K562 (cell line): Measurements from ENCODE around the gene WDR1. TPM values are rescaled to one million over a fixed set of nuclear protein-coding genes. Genes with fewer than 3 reads are reported as not detected.
A peak's percentile ranks its signal among the peaks of the same experiment; 100 is the strongest.

ENCODE experiments used
- ATAC-seq: fragments of 200-7000 bp; cut with Tn5 transposase; 3 replicates; pipeline ENCODE4 v1.9.1; 2020; ENCODE audit warnings: moderate library complexity
- BruUV-seq: library from RNA; stranded (reverse); fragments of 400-500 nt; replicated peaks from 2 replicates; lab custom pipeline; 2021; lab: Mats Ljungman, UMichigan
- CTCF ChIA-PET: fragments of 300-600 bp; formaldehyde crosslinking; extraction: SDS; loops from one replicate; lab custom pipeline; 2021; ENCODE audit warnings: low intra/inter-chr PET ratio; lab: Yijun Ruan, JAX
- POLR2A ChIA-PET: fragments of 300-600, 350-650 bp; sonication (Branson Sonifier 250); formaldehyde crosslinking; extraction: SDS; loops from one replicate; lab custom pipeline; 2021; ENCODE audit warnings: antibody characterized with exemption, inconsistent platforms; lab: Yijun Ruan, JAX
- DNase-seq, 4 experiments: peaks; one replicate each; pipeline versions ENCODE4 v3.0.0 to v3.0.0-alpha.2; 2011 to 2018; ENCODE audit warnings: low spot score in 3 of 4, mixed read lengths in 3 of 4; ENCODE audit errors: extremely low read depth in 1 of 4
- FAIRE-seq: peaks from 2 replicates; lab custom pipeline; 2011; peaks lifted over from hg19 to GRCh38; lab: Jason Lieb, UNC
- H2AFZ ChIP-seq: 2 replicates; pipeline ENCODE4 v1.6.0; 2011; ENCODE audit warnings: low read depth, low read length, control low read depth, inconsistent platforms
- H3K27ac ChIP-seq: fragments of 200-600 bp; 3 replicates; pipeline ENCODE4 v1.8.0; 2011; ENCODE audit warnings: low read depth, mild to moderate bottlenecking, control low read depth, inconsistent platforms, low read length, moderate library complexity, mixed read lengths; ENCODE audit errors: extremely low read depth
- H3K27me3 ChIP-seq, 2 experiments: fragments of 300-600 bp in 1 of 2; 2 replicates in 1 of 2; 3 replicates in 1 of 2; pipeline versions ENCODE4 v1.6.0 to v1.8.0; 2011; ENCODE audit warnings: inconsistent platforms in 2 of 2, low read length in 2 of 2, mild to moderate bottlenecking in 1 of 2, mixed read lengths in 1 of 2, moderate library complexity in 1 of 2; ENCODE audit not compliant: control insufficient read depth in 2 of 2, insufficient read depth in 2 of 2
- H3K36me3 ChIP-seq: fragments of 300-600 bp; 3 replicates; pipeline ENCODE4 v1.8.0; 2011; ENCODE audit warnings: mild to moderate bottlenecking, low read length, inconsistent platforms; ENCODE audit not compliant: control insufficient read depth, insufficient read depth
- H3K4me1 ChIP-seq, 2 experiments: fragments of 200-600 bp in 1 of 2; replicated peaks in 1 of 2; 2 replicates in 1 of 2; 3 replicates in 1 of 2; pipeline versions ENCODE4 v1.5.1 to v1.8.0; 2011; ENCODE audit warnings: inconsistent platforms in 2 of 2, low read length in 2 of 2, mild to moderate bottlenecking in 1 of 2, mixed read lengths in 1 of 2, moderate library complexity in 1 of 2; ENCODE audit not compliant: control insufficient read depth in 2 of 2, insufficient read depth in 2 of 2
- H3K4me2 ChIP-seq: 2 replicates; pipeline ENCODE4 v1.6.1; 2011; ENCODE audit warnings: low read length, control low read depth, inconsistent platforms, mixed read lengths; ENCODE audit not compliant: insufficient read depth
- H3K4me3 ChIP-seq: fragments of 200-600 bp; sonication (generic), shearing (Covaris generic); 2 replicates; pipeline ENCODE4 v1.5.1; 2016; ENCODE audit warnings: control low read depth, inconsistent platforms
- H3K79me2 ChIP-seq: fragments of 200-600 bp; 3 replicates; pipeline ENCODE4 v1.8.0; 2011; ENCODE audit warnings: low read length, inconsistent platforms; ENCODE audit not compliant: control insufficient read depth, insufficient read depth
- H3K9ac ChIP-seq, 2 experiments: 2 replicates each; pipeline versions ENCODE4 v1.6.0 to v1.6.1; 2011; ENCODE audit warnings: low read depth in 2 of 2, low read length in 2 of 2, control low read depth in 1 of 2, inconsistent platforms in 1 of 2, mild to moderate bottlenecking in 1 of 2, mixed read lengths in 1 of 2; ENCODE audit not compliant: insufficient read depth in 1 of 2
- H3K9me1 ChIP-seq: one replicate; pipeline ENCODE4 v1.6.0; 2011; ENCODE audit warnings: inconsistent platforms, mild to moderate bottlenecking, low read length, moderate library complexity; ENCODE audit not compliant: control insufficient read depth, insufficient read depth
- H3K9me3 ChIP-seq: replicated peaks from 2 replicates; pipeline ENCODE4 v1.5.1; 2011; ENCODE audit warnings: low read depth, low read length, inconsistent platforms; ENCODE audit not compliant: control insufficient read depth, insufficient read depth
- H4K20me1 ChIP-seq: replicated peaks from 2 replicates; pipeline ENCODE4 v1.6.1; 2011; ENCODE audit warnings: low read length, inconsistent platforms, mixed read lengths; ENCODE audit not compliant: control insufficient read depth, insufficient read depth
- ATF2 ChIP-seq: sonication (generic); formaldehyde crosslinking; IDR thresholded peaks from 2 replicates; pipeline ENCODE4 v1.8.1; 2022; ENCODE audit warnings: missing genetic modification reagents
- BCOR ChIP-seq: fragments of 450-650 bp; IDR thresholded peaks from 2 replicates; pipeline ENCODE4 v1.6.1; 2016
- CREB3 ChIP-seq: fragments of 450-650 bp; conservative IDR thresholded peaks from 2 replicates; pipeline ENCODE4 v1.6.1; 2016; ENCODE audit warnings: missing genetic modification characterization, low read depth, mild to moderate bottlenecking, missing compliant biosample characterization, moderate library complexity
- HDAC6 ChIP-seq: IDR thresholded peaks from 2 replicates; pipeline ENCODE4 v1.6.1; 2012; ENCODE audit warnings: low read depth, mild to moderate bottlenecking, control low read depth, inconsistent platforms, low read length, moderate library complexity
- KDM1A ChIP-seq, 2 experiments: fragments of 450-650 bp; IDR thresholded peaks; 2 replicates each; pipeline ENCODE4 v1.6.1; 2016; ENCODE audit warnings: mild to moderate bottlenecking in 2 of 2
- KLF10 ChIP-seq: fragments of 250-450 bp; sonication (Bioruptor Pico); IDR thresholded peaks from 2 replicates; pipeline ENCODE4 v1.6.1; 2021; ENCODE audit warnings: matching md5 sums
- MTA3 ChIP-seq: fragments of 450-650 bp; formaldehyde crosslinking; IDR thresholded peaks from 2 replicates; pipeline ENCODE4 v1.6.1; 2017; ENCODE audit warnings: mild to moderate bottlenecking, borderline replicate concordance
- NFRKB ChIP-seq: fragments of 450-650 bp; IDR thresholded peaks from 2 replicates; pipeline ENCODE4 v1.6.1; 2016; ENCODE audit warnings: low read depth
- NR2C1 ChIP-seq, 2 experiments: fragments of 450-650 bp; IDR thresholded peaks; 2 replicates each; pipeline ENCODE4 v1.6.1; 2017; ENCODE audit warnings: mild to moderate bottlenecking in 2 of 2, antibody characterized with exemption in 1 of 2, inconsistent platforms in 1 of 2, missing compliant biosample characterization in 1 of 2, missing genetic modification characterization in 1 of 2
- NR2C2 ChIP-seq, 2 experiments: fragments of 200-800 bp in 1 of 2; sonication (Bioruptor generic) in 1 of 2; sonication (generic) in 1 of 2; formaldehyde crosslinking in 1 of 2; IDR thresholded peaks; 2 replicates each; pipeline versions ENCODE4 v1.6.1 to v1.8.0; 2016 to 2022; ENCODE audit warnings: mild to moderate bottlenecking in 1 of 2, missing compliant biosample characterization in 1 of 2, missing genetic modification characterization in 1 of 2, missing genetic modification reagents in 1 of 2
- PTBP1 ChIP-seq: fragments of 200-400 bp; formaldehyde crosslinking; IDR thresholded peaks from 2 replicates; pipeline ENCODE4 v1.6.1; 2017; ENCODE audit warnings: low read depth, low read length
- RBM25 ChIP-seq: fragments of 200-400 bp; formaldehyde crosslinking; IDR thresholded peaks from 2 replicates; pipeline ENCODE4 v1.6.1; 2018; ENCODE audit warnings: low read length, low read depth, moderate library complexity; ENCODE audit not compliant: severe bottlenecking
- RCOR1 ChIP-seq, 2 experiments: IDR thresholded peaks; 2 replicates each; pipeline ENCODE4 v1.6.1; 2012; ENCODE audit warnings: low read depth in 2 of 2, low read length in 2 of 2, borderline replicate concordance in 1 of 2, improper control_type of control experiment in 1 of 2
- RUNX1 ChIP-seq: sonication (generic); IDR thresholded peaks from 2 replicates; pipeline ENCODE4 v1.6.1; 2016; ENCODE audit warnings: antibody characterized with exemption, low read depth
- TEAD2 ChIP-seq: fragments of 450-650 bp; IDR thresholded peaks from 2 replicates; pipeline ENCODE4 v1.6.1; 2016; ENCODE audit warnings: missing genetic modification characterization, control low read depth, missing compliant biosample characterization
- XRCC5 ChIP-seq: fragments of 200-400 bp; formaldehyde crosslinking; IDR thresholded peaks from 2 replicates; pipeline ENCODE4 v1.6.1; 2017; ENCODE audit warnings: low read depth, mild to moderate bottlenecking, low read length
- ZFP36 ChIP-seq: fragments of 150-350 bp; IDR thresholded peaks from 2 replicates; pipeline ENCODE4 v1.6.1; 2018; ENCODE audit warnings: low read length, low read depth; ENCODE audit not compliant: partially characterized antibody
- ZNF232 ChIP-seq: sonication (generic); formaldehyde crosslinking; IDR thresholded peaks from 2 replicates; pipeline ENCODE4 v1.8.0; 2022; ENCODE audit warnings: mild to moderate bottlenecking, missing genetic modification reagents
- WGBS: fragments of 100-300 bp; shearing (Covaris generic); methylation state at CpG from one replicate; pipeline ENCODE4 v1.1.6; 2016; ENCODE audit warnings: low coverage, mixed read lengths; ENCODE audit not compliant: insufficient coverage; ENCODE audit errors: missing lambda C conversion rate; 5-methylcytosine and 5-hydroxymethylcytosine counted together
- in situ Hi-C: fragments of 300-500 bp; cut with MboI; formaldehyde crosslinking; loops from 4 replicates; pipeline ENCODE4 v1.15.0; 2018; ENCODE audit warnings: inconsistent platforms, mixed read lengths
- intact Hi-C: fragments of 100-400 bp; cut with micrococcal nuclease; formaldehyde crosslinking; loops from 2 replicates; pipeline ENCODE4 v1.14.2; 2022
- polyA plus RNA-seq, 8 experiments: library from polyadenylated mRNA; depleted of rRNA in 4 of 8; stranded (reverse) in 5 of 8; unstranded in 3 of 8; fragments of >200 nt; fragmentation: Nextera tagmentation in 2 of 8; fragmentation: Illumina TruSeq in 1 of 8; extraction: Ambion mirVana in 2 of 8; extraction: Trizol in 1 of 8; gene quantifications; 2 replicates each; pipeline versions ENCODE4 v1.2.1 to v1.2.3, GENCODE V29; 2011 to 2014; ENCODE audit warnings: inconsistent platforms in 1 of 8, missing spikeins in 1 of 8
- total RNA-seq, 7 experiments: library from RNA; depleted of rRNA in 6 of 7; stranded (reverse); fragments of >200 nt in 6 of 7; fragmentation: Illumina TruSeq in 2 of 7; extraction: Trizol in 2 of 7; gene quantifications; 2 replicates each; pipeline versions ENCODE4 v1.2.1 to v1.2.3, GENCODE V29; 2011 to 2021; ENCODE audit warnings: low replicate concordance in 1 of 7

Gene WDR1
- total and polyA plus RNA-seq, 9 of the 15 experiments (the other 6 are each of a cell fraction or from before 2014, with no cell fraction given): 16.1 to 213 (median 125) TPM

DNA sequence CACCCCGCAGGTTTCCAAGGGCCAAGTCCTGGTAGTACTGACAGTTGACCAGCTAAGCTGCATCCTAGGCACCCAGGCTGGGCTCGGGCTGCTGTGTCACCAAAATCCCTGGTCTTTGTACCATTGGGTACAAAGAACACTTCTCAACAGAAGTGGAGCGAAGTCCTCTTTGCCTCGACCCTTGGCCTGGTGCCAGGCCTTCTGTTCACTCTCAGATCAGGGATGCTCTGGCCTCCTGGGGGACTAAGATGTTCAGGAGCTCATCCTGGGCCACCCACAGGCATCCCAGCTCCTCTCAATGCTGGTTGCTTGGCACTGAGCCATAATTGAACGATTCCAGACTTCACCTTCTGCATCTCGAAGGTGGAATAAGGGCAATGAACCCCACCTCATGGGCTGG, 81.5 kb downstream of the WDR1 start (continued):
- no peak for TF ChIP-seq XRCC5
- no peak for TF ChIP-seq RUNX1

DNA sequence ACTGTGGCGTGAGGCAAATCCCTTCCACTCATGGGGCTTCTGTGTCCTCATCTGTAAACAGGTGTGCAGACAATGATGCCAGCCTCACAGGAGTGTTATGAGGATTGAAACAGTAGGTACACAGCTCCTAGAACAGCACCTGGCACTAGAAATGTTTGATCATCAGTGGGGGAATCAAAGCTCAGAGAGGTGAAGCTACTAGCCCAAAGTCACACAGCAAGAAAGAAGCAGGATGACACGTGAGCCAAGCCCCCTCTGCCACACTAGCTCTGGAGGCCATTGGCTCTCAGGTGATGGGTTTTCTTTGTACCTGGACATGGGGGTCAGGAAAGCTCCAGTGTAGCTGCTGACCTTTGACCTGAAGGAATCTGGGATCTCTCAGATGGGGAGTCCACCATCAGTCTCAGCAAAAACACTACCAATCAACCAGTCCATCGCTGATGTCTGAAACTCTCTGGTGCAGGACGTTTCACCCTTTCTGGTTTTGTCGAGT, 81.9 kb downstream of the WDR1 start:
- no peak for DNase-seq
- WGBS: 7% methylated on average over 5 of the region's 5 CpGs
- TF ChIP-seq PTBP1: no peak
- peak; percentile 15; a peak in 1 of 4 replicates for TF ChIP-seq KDM1A (IDR thresholded peaks at IDR 0.05)
- TF ChIP-seq RCOR1 (IDR thresholded peaks at IDR 0.05; ENCODE audit: borderline replicate concordance in 1 of 2, low read depth in 2 of 2, low read length in 2 of 2): 0 out of 4 replicates have a peak, but pooled peaks of 1 of the 2 experiments have one; percentile 8
- TF ChIP-seq BCOR: peak; percentile 75
- TF ChIP-seq CREB3 (tag): no peak
- no peak for TF ChIP-seq NR2C2 (CRISPR knock-in tag; IDR thresholded peaks at IDR 0.05)
- TF ChIP-seq NR2C2 (tag; IDR thresholded peaks at IDR 0.05): peak; percentile 40
- no peak for TF ChIP-seq ATF2
- TF ChIP-seq NFRKB: no peak
- TF ChIP-seq TEAD2: no peak
- TF ChIP-seq HDAC6: no peak
- TF ChIP-seq MTA3: no peak
- TF ChIP-seq NR2C1 (IDR thresholded peaks at IDR 0.05): no peak
- TF ChIP-seq NR2C1 (tag; IDR thresholded peaks at IDR 0.05): peak; percentile 71
- TF ChIP-seq RBM25: peak; percentile 93
- peak; percentile 79 for TF ChIP-seq ZFP36
- TF ChIP-seq ZNF232 (CRISPR knock-in tag): no peak
- no peak for TF ChIP-seq KLF10 (CRISPR knock-in tag)
- no TSS peak for BruUV-seq
- Histone ChIP-seq H3K4me2 (no peak overlapping the region), H4K20me1 (no peaks in the 10 kb centered on the region; the same call in 1 of the 2 replicates), H3K36me3 (no peaks in the 10 kb centered on the region), H3K9me3 (no peaks in the 10 kb centered on the region), H3K4me1 (peaks cover 7 to 14% of the 10 kb centered on the region in 2 experiments; a peak in 4 of 5 replicates), H3K4me3 (no peak overlapping the region), H2AFZ (no peak overlapping the region), H3K79me2 (no peaks in the 10 kb centered on the region), H3K27ac (no peak overlapping the region), H3K9me1 (no peaks in the 10 kb centered on the region), H3K9ac (no peak overlapping the region), H3K27me3 (peaks cover 18 to 53% of the 10 kb centered on the region in 2 experiments; a peak in 4 of 5 replicates)
- FAIRE-seq: no peak
- in situ Hi-C loops (no loop called here), intact Hi-C loops (no loop called here)
- no peak for ATAC-seq
- ChIA-PET CTCF (no interaction called here), POLR2A (no interaction called here)
